ENCODE results near the gene RBM23. TPM values are rescaled to one million over a fixed set of nuclear protein-coding genes. Genes with fewer than 3 reads are reported as not detected.

RBM23 gene
- polyA plus RNA-seq, 2 of the 4 experiments (the other 2 are of a cell fraction) = 65.8 to 68.0 TPM

GRCh38 chr14:22896760-22897159 lies 22.2 kb downstream of the RBM23 start:
- DNase-seq (ENCODE audit: low read depth in 1 of 2, low spot score in 1 of 2) = no peak
- TF ChIP-seq REST (IDR thresholded peaks at IDR 0.05) (no peak), CHD2 (IDR thresholded peaks at IDR 0.05; ENCODE audit: low read length, partially characterized antibody) (no peak), NR3C1 (IDR thresholded peaks at IDR 0.05) (no peak), MAX (IDR thresholded peaks at IDR 0.05) (no peak), HEYL (CRISPR knock-in tag; IDR thresholded peaks at IDR 0.05) (no peak), EHF (CRISPR knock-in tag; IDR thresholded peaks at IDR 0.05) (no peak), FOSL2 (IDR thresholded peaks at IDR 0.05) (no peak), FOSL2 (CRISPR knock-in tag; IDR thresholded peaks at IDR 0.05) (no peak), ZFP36 (IDR thresholded peaks at IDR 0.05; ENCODE audit: borderline replicate concordance, partially characterized antibody) (no peak), ESRRA (IDR thresholded peaks at IDR 0.05; ENCODE audit: borderline replicate concordance, low read length) (no peak), RFX5 (IDR thresholded peaks at IDR 0.05) (no peak), E2F6 (IDR thresholded peaks at IDR 0.05; ENCODE audit: borderline replicate concordance, low read depth) (no peak), JUNB (IDR thresholded peaks at IDR 0.05) (no peak), HOXB5 (CRISPR knock-in tag; IDR thresholded peaks at IDR 0.05) (no peak), SREBF2 (IDR thresholded peaks at IDR 0.05) (no peak), HDAC2 (IDR thresholded peaks at IDR 0.05) (no peak), HES2 (IDR thresholded peaks at IDR 0.05) (no peak), HOXB13 (CRISPR knock-in tag; IDR thresholded peaks at IDR 0.05; ENCODE audit: low read depth) (no peak), ATOH8 (CRISPR knock-in tag; IDR thresholded peaks at IDR 0.05; ENCODE audit: low read depth) (no peak), MYC (IDR thresholded peaks at IDR 0.05; ENCODE audit: borderline replicate concordance, low read length) (no peak)
- Histone ChIP-seq H3K27ac (no peak overlapping the region), H3K9me3 (no peaks in the 10 kb centered on the region), H3K4me3 (no peak overlapping the region), H3K4me1 (peaks cover 17% of the 10 kb centered on the region), H3K4me2 (no peak overlapping the region)
- no peak for FAIRE-seq
- ChIA-PET CTCF (interaction anchor here (0.8 to 16.6 kb wide), 11 partner anchors 16 to 342 kb away, joined by 3 to 368 read pairs (median 4); partner anchors contain the start of genes LRP10, OR6J1, PRMT5 and REM2), POLR2A (interaction anchor here (1.0 to 1.5 kb wide), 3 partner anchors 10 to 25 kb away, joined by 4 to 6 read pairs (median 4); partner anchors contain the start of genes LRP10 and RBM23)
- 88% methylated on average over 3 of the region's 3 CpGs for WGBS (ENCODE audit: missing lambda C conversion rate)
- no peak for ATAC-seq

- TF ChIP-seq RAD21 (conservative IDR thresholded peaks at IDR 0.05 in 1 of 2, IDR thresholded peaks at IDR 0.05 in 1 of 2) (no peak), PHF8 (IDR thresholded peaks at IDR 0.05; ENCODE audit: borderline replicate concordance, low read depth) (no peak), EHMT2 (IDR thresholded peaks at IDR 0.05; ENCODE audit: low read depth) (no peak)
- Histone ChIP-seq H3K4me2 (no peak overlapping the region), H3K9me3 (no peaks in the 10 kb centered on the region), H3K4me3 (no peak overlapping the region), H3K4me1 (peaks cover 17% of the 10 kb centered on the region), H3K27ac (no peak overlapping the region)
- CTCF ChIA-PET = interaction anchor here (0.8 to 16.6 kb wide), 11 partner anchors 15 to 341 kb away, joined by 3 to 368 read pairs (median 4); partner anchors contain the start of genes LRP10, OR6J1, PRMT5 and REM2
- POLR2A ChIA-PET = interaction anchor here (1.0 to 1.5 kb wide), 3 partner anchors 10 to 25 kb away, joined by 4 to 6 read pairs (median 4); partner anchors contain the start of genes LRP10 and RBM23
- ATAC-seq = no peak
- WGBS (ENCODE audit: missing lambda C conversion rate) = 85% methylated on average over 5 of the region's 5 CpGs
- DNase-seq (ENCODE audit: low read depth in 1 of 2, low spot score in 1 of 2) = no peak
- no peak for FAIRE-seq
These were observed 22.6 kb downstream of the RBM23 start for GRCh38 chr14:22896356-22896755.
